GM19099 (cell line): ENCODE measurements around the gene CAPN9.

Source experiments
- POLR2A ChIP-seq: IDR thresholded peaks from 3 replicates; pipeline ENCODE4 v1.6.1; 2011; ENCODE audit warnings: low read depth; ENCODE audit not compliant: insufficient read length; ENCODE audit errors: extremely low read depth

CAPN9 gene

DNA sequence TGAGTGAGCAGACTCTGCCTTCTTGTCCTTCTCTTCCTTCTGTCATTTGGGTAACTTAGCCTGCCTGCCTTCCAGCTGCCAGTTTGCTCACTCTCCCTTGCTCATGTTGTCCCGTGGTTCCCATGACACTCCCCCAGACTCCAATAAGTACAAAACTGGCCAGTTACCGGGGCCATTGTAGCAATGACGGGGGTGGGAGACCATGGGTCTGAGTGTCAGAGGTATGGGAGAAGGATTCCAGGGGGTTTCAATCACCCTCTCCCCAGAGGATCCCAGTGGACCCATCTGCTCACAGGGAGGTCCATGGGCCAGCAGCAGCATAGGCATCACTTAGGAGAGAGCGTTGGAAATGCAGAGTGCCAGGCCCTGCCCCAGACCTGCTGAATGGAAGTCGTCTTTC lies 51.3 kb downstream of the CAPN9 start:
- no peak for TF ChIP-seq POLR2A

DNA sequence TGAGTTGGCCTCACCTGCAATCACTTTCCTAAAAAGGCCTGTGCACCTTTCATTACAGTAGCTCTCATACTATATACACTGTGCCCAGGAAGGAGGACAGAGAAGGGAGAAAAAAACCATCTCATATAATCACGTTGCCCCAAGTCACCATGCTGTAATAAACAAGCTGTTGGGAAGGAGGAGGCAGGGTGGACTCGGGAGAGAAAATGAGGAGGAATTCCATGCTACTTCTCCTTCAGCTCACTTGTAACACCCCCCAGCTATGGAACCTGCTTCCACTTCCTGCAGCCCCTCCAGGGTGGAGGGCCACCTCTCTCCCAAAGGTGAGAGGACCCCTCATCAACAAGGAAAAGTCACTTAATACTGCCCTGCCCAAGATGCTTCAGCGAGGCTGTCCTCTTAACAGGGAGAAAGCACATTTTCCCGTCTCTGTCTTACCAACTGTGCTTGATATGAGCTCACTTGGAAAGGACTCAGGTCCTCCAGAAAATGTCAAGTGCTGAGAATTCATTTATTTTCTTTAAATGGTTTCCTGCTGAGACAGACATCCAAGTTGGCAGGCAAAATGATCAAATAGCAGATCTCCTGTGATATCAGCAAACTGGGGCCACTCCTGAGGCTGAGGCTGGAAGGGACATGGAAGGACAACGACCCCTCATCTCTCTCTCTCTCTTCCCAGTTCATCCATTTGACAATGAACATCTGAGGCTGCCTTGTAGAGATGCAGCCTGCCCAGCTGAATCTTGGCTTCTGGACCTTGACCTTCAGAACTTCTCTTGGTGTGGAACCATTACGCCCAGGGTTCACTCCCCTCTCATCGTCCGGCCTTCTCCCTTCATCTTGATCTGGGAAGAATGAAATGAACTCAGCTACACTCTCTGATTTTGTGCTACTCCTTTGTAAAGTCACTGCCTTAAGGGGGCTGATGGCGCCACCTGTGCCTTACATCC lies 54.0 kb downstream of the CAPN9 start:
- TF ChIP-seq POLR2A = no peak

GRCh38 chr1:230804396-230804795 lies 57.2 kb downstream of the CAPN9 start:
- TF ChIP-seq POLR2A = no peak

DNA sequence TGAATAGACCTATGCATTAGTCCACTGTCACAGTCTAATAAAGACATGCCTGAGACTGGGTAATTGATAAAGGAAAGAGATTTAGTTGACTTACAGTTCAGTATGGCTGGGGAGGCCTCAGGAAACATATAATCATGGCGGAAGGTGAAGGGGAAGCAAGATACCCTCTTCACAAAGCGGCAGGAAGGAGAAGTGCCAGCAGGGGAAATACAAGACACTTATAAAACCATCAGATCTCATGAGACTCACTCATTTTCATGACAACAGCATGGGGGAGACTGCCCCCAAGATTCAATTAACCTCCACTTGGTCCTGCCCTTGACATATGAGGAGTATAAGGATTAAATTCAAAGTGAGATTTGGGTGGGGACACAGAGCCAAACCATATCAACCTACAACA lies 59.4 kb downstream of the CAPN9 start:
- TF ChIP-seq POLR2A = no peak

GRCh38 chr1:230807029-230807428 lies 59.8 kb downstream of the CAPN9 start:
- TF ChIP-seq POLR2A = no peak

GRCh38 chr1:230807561-230808280 lies 60.5 kb downstream of the CAPN9 start:
- no peak for TF ChIP-seq POLR2A

GRCh38 chr1:230808281-230808872 lies 61.2 kb downstream of the CAPN9 start:
- no peak for TF ChIP-seq POLR2A

- TF ChIP-seq POLR2A = no peak
Observed at GRCh38 chr1:230809256-230809990, 62.2 kb downstream of the CAPN9 start.

GRCh38 chr1:230812568-230812967 lies 65.4 kb downstream of the CAPN9 start:
- TF ChIP-seq POLR2A = no peak

DNA sequence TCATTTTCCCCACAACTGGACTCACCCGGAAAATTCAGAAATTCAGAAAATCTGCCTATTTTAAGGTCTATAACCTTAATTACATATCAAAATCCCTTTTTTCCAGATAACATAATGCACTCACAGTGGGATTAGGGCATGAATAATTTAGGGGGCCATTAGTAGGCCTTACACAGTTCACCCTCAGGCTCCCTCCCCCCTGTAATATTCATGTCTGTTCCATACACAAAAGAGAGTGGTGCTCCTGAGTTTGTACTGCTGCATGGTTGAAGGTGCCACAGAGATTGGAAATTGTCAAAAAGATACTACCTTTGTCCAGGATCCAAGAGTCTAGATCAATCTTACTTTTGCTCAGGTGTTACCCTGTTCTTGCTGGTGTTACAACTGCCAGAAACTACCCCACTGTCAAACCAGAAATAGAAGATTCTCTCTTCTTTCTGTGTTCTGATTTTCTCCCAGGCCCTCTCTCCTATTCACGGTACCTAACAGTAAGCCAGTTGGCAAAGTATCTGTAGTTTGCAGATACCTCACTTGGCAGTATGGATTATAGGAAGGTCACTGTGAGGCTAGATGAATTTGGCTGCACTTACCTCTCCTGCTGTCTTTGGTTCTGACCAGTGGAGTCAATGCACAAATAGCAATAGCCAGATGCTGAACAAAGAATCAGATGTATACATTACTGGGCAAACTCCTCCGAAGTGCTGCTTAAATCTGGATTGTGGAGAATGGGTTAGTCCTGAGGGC lies 67.9 kb downstream of the CAPN9 start:
- no peak for TF ChIP-seq POLR2A

- no peak for TF ChIP-seq POLR2A
Observed at GRCh38 chr1:230816018-230816417, 68.8 kb downstream of the CAPN9 start.

GRCh38 chr1:230818367-230818766 lies 71.2 kb downstream of the CAPN9 start:
- no peak for TF ChIP-seq POLR2A

DNA sequence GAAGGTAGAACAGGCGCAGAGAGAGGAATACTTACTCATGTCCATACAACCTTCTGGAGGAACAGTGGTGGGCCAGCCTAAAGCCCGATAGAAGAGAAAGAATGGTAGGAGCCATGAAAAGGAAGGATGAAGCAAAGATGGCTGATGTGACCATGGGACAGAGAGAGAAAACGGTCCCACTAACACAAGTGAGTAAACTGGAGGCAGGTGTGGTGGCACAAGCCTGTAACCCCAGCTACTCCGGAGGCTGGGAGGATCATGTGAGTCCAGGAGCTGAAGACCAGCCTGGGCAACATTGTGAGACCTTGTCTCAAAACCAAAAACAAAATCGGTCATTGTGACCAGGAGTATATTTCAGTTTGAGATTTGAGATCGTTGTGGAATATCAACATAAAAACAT lies 71.7 kb downstream of the CAPN9 start:
- no peak for TF ChIP-seq POLR2A

- no peak for TF ChIP-seq POLR2A
Observed at GRCh38 chr1:230819976-230820375, 72.8 kb downstream of the CAPN9 start.

DNA sequence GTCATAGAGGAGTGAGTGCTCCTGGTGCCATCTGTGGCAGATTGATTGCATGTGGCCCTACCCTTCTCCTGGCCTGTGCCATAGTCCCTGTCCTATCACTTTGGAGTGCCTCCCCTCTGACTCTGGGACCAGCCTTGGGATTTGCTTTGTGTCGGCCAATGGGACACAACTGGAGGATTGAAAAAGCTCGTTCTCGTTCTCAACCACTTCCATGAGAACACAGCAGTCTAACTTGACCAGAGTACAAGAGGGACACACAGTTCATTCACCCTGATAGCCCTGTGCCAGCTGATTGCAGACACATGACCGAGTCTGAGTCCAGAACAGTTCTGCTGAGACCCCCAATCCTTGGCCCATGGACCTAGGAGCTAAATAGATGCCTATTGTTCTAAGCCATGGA lies 73.4 kb downstream of the CAPN9 start:
- TF ChIP-seq POLR2A = no peak

DNA sequence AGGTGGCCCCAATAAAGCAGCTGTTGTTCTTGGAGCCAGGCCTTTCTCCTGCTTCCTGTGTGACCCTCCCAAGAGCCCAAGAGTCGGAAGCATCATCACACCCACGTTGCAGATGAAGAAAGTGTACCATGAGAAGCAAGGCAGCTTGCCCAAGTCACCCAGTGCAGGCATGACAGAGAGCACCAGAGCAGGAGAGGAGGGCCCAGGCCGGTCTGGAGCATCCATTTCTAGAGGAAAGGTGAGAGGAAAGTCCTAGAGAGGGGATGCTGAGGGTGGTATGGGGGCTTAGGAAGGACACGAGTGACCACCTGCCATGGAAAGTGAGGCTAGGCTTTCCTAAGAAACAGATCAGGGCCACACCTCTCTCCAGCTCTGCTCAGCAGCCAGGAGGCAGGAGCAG lies 74.2 kb downstream of the CAPN9 start:
- TF ChIP-seq POLR2A = no peak
